HepG2 (cell line): Measurements from ENCODE around the gene SLC29A1. TPM values are rescaled to one million over a fixed set of nuclear protein-coding genes. Genes with fewer than 3 reads are reported as not detected.

Experiments used
- CCAR2 ChIP-seq: fragments of 200-400 bp; formaldehyde crosslinking; optimal IDR thresholded peaks from 2 replicates; pipeline ENCODE3; 2018; ENCODE audit warnings: low read depth, mild to moderate bottlenecking, low read length, moderate library complexity
- EHMT2 ChIP-seq: fragments of 200-600 bp; sonication (generic); IDR thresholded peaks from 2 replicates; pipeline ENCODE4 v1.7.0; 2017; ENCODE audit warnings: antibody characterized with exemption, low read depth, low read length, borderline replicate concordance
- MEIS1 ChIP-seq: sonication (generic); formaldehyde crosslinking; IDR thresholded peaks from 2 replicates; pipeline ENCODE4 v1.9.0; 2021; ENCODE audit warnings: mild to moderate bottlenecking, missing genetic modification reagents, moderate library complexity, borderline replicate concordance
- NR1H2 ChIP-seq: sonication (generic); formaldehyde crosslinking; IDR thresholded peaks from 2 replicates; pipeline ENCODE4 v1.8.1; 2022; ENCODE audit warnings: low read depth, missing genetic modification reagents, borderline replicate concordance
- PAX8 ChIP-seq: sonication (generic); formaldehyde crosslinking; IDR thresholded peaks from 2 replicates; pipeline ENCODE4 v1.8.0; 2022; ENCODE audit warnings: mild to moderate bottlenecking, missing genetic modification reagents, borderline replicate concordance
- PBX2 ChIP-seq: IDR thresholded peaks from 2 replicates; pipeline ENCODE4 v1.6.1; 2016; ENCODE audit warnings: control low read depth
- RBM22 ChIP-seq: fragments of 200-400 bp; formaldehyde crosslinking; optimal IDR thresholded peaks from 2 replicates; pipeline ENCODE3; 2017; ENCODE audit warnings: mild to moderate bottlenecking, low read length, moderate library complexity
- SIX1 ChIP-seq: sonication (generic); formaldehyde crosslinking; IDR thresholded peaks from 2 replicates; pipeline ENCODE4 v1.4.0; 2020; ENCODE audit warnings: missing genetic modification reagents, borderline replicate concordance
- ZNF260 ChIP-seq: sonication (generic); formaldehyde crosslinking; IDR thresholded peaks from 2 replicates; pipeline ENCODE4 v1.4.0; 2020; ENCODE audit warnings: missing genetic modification reagents, low read depth, mild to moderate bottlenecking, borderline replicate concordance
- ZNF432 ChIP-seq: sonication (generic); formaldehyde crosslinking; IDR thresholded peaks from 2 replicates; pipeline ENCODE4 v1.5.0; 2020; ENCODE audit warnings: missing genetic modification reagents, mild to moderate bottlenecking, borderline replicate concordance
- ZNF609 ChIP-seq: sonication (generic); formaldehyde crosslinking; IDR thresholded peaks from 2 replicates; pipeline ENCODE4 v1.4.0; 2020; ENCODE audit warnings: mild to moderate bottlenecking, missing genetic modification reagents, borderline replicate concordance
- ZNF720 ChIP-seq: sonication (generic); formaldehyde crosslinking; IDR thresholded peaks from 2 replicates; pipeline ENCODE4 v1.4.0; 2020; ENCODE audit warnings: missing genetic modification reagents
- ZNF781 ChIP-seq: sonication (generic); formaldehyde crosslinking; IDR thresholded peaks from 2 replicates; pipeline ENCODE4 v1.5.1; 2020; ENCODE audit warnings: borderline replicate concordance, mild to moderate bottlenecking, missing genetic modification reagents; ENCODE audit errors: not compliant biosample characterization
- polyA plus RNA-seq, 8 experiments: library from polyadenylated mRNA; depleted of rRNA in 3 of 8; stranded (reverse) in 7 of 8; unstranded in 1 of 8; fragments of >200 nt; fragmentation: Illumina TruSeq in 4 of 8; extraction: Trizol in 4 of 8; gene quantifications; 2 replicates each; pipeline versions ENCODE4 v1.2.1 to v1.2.3, GENCODE V29; 2011 to 2016; ENCODE audit warnings: low read depth in 4 of 8, missing spikeins in 1 of 8, mixed read lengths in 1 of 8; ENCODE audit not compliant: insufficient read depth in 1 of 8
- total RNA-seq, 5 experiments: library from RNA; depleted of rRNA; stranded (reverse); fragments of >200 nt; fragmentation: Illumina TruSeq; extraction: Trizol; gene quantifications; 2 replicates each; pipeline ENCODE4 v1.2.3, GENCODE V29; 2016; ENCODE audit warnings: low read depth in 1 of 5
- TF ChIP-seq, protein P1 (sequence below): sonication (generic); formaldehyde crosslinking; IDR thresholded peaks from 2 replicates; pipeline ENCODE4 v1.5.0; 2020; ENCODE audit warnings: mild to moderate bottlenecking, missing genetic modification reagents, borderline replicate concordance
- TF ChIP-seq, protein P2 (sequence below): sonication (generic); formaldehyde crosslinking; IDR thresholded peaks from 2 replicates; pipeline ENCODE4 v1.8.1; 2023; ENCODE audit warnings: mild to moderate bottlenecking, moderate library complexity, missing genetic modification reagents

SLC29A1 gene
- total and polyA plus RNA-seq, 2 of the 13 experiments (the other 11 are each of a cell fraction or from before 2014, with no cell fraction given): 43.2 to 106 TPM

DNA sequence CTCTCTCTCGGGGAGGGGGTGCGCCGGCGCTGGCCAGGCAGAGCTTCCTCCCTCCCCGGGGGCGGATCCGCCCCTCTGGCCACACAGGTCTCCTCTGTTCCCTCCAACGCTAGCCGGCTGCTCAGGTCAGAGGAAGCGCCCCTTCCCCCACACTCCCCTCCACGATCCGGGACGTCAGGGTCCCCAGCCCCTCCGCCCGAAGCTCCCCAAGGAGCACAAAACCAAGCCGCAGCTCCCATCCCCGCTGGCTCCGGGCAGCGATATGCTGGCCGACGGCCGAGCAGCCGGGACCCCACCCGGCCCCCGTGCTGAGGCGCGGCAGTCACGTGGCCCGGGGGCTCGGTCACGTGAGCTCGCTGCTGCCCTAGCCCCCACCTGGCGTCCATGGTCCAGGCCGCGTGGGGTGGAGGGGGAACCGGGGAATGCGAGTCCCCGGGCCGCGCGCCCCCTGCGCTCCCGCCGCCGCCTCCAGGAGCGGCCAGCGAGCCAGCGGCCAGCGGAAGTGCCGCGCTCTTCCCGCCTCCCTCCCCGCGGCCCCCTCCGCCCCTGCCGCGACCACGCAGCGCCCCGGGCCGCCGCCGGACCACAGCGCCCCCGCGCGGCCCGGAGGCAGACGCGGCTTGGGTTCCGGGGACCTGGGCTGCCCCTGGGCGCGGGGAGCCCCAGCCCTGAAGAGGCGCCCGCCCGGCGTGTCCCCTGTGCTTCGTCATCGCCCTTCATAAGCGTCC is 33.8 kb downstream of the SLC29A1 start, which contains the start of gene SLC35B2 (continued):
- TF ChIP-seq, protein P1, sequence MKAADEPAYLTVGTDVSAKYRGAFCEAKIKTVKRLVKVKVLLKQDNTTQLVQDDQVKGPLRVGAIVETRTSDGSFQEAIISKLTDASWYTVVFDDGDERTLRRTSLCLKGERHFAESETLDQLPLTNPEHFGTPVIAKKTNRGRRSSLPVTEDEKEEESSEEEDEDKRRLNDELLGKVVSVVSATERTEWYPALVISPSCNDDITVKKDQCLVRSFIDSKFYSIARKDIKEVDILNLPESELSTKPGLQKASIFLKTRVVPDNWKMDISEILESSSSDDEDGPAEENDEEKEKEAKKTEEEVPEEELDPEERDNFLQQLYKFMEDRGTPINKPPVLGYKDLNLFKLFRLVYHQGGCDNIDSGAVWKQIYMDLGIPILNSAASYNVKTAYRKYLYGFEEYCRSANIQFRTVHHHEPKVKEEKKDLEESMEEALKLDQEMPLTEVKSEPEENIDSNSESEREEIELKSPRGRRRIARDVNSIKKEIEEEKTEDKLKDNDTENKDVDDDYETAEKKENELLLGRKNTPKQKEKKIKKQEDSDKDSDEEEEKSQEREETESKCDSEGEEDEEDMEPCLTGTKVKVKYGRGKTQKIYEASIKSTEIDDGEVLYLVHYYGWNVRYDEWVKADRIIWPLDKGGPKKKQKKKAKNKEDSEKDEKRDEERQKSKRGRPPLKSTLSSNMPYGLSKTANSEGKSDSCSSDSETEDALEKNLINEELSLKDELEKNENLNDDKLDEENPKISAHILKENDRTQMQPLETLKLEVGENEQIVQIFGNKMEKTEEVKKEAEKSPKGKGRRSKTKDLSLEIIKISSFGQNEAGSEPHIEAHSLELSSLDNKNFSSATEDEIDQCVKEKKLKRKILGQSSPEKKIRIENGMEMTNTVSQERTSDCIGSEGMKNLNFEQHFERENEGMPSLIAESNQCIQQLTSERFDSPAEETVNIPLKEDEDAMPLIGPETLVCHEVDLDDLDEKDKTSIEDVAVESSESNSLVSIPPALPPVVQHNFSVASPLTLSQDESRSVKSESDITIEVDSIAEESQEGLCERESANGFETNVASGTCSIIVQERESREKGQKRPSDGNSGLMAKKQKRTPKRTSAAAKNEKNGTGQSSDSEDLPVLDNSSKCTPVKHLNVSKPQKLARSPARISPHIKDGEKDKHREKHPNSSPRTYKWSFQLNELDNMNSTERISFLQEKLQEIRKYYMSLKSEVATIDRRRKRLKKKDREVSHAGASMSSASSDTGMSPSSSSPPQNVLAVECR (CRISPR knock-in tag): peak; percentile 99
- TF ChIP-seq CCAR2 (no peak), RBM22 (peak; percentile 75), SIX1 (CRISPR knock-in tag) (peak; percentile 50; the same call in 1 of the 2 replicates), ZNF609 (CRISPR knock-in tag) (peak; percentile 74), ZNF781 (CRISPR knock-in tag) (peak; percentile 70), PAX8 (CRISPR knock-in tag) (peak; percentile 82), EHMT2 (no peak), ZNF260 (peak; percentile 87; the same call in 1 of the 2 replicates), PBX2 (CRISPR knock-in tag) (0 out of 2 replicates have a peak, but pooled peaks have one; percentile 26), NR1H2 (no peak), ZNF432 (CRISPR knock-in tag) (no peak), MEIS1 (CRISPR knock-in tag) (no peak; the same call in none of the 2 replicates), ZNF720 (no peak)
- TF ChIP-seq, protein P2, sequence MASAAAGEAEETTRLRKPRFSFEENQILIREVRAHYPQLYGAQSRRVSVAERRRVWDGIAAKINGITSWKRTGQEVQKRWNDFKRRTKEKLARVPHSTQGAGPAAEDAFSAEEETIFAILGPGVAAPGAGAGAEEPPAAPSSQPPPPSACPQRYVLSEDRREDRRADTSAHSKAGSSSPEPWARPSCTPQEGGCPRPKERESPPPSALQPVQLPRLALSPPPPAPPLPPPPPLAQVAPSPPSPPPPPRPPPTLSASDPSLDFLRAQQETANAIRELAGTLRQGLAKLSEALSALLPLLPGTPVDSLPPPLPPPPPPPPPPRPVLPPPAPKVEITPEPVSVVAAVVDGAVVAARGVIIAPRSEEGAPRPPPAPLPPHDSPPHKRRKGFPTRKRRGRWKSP (CRISPR knock-in tag): no peak; the same call in 1 of the 2 replicates
